Memory B cell (primary cell): ENCODE results near the gene NAA50.

Experiments
- ATAC-seq: fragments of 150-1000 bp; cut with Tn5 transposase; 2 replicates; pipeline ENCODE4 v1.10.0; 2021; ENCODE audit warnings: low read depth, mild to moderate bottlenecking, moderate library complexity
- DNase-seq, 2 donors: peaks; one replicate each; pipeline ENCODE4 v3.0.0; 2022; ENCODE audit warnings: low spot score in 2 of 2
- H3K27ac Mint-ChIP-seq: one replicate; pipeline ENCODE4 v1.8.0; 2022; ENCODE audit warnings: mild to moderate bottlenecking, moderate library complexity, mixed read lengths
- H3K27me3 Mint-ChIP-seq: one replicate; pipeline ENCODE4 v1.8.0; 2022; ENCODE audit warnings: mixed read lengths
- H3K36me3 Mint-ChIP-seq: one replicate; pipeline ENCODE4 v1.8.0; 2022; ENCODE audit warnings: mild to moderate bottlenecking, mixed read lengths
- H3K4me1 Mint-ChIP-seq: one replicate; pipeline ENCODE4 v1.8.0; 2022; ENCODE audit warnings: mixed read lengths
- H3K4me3 Mint-ChIP-seq: one replicate; pipeline ENCODE4 v1.8.0; 2022; ENCODE audit warnings: mild to moderate bottlenecking, moderate library complexity, mixed read lengths
- H3K9me3 Mint-ChIP-seq: one replicate; pipeline ENCODE4 v1.8.0; 2022; ENCODE audit warnings: mixed read lengths

Gene NAA50

GRCh38 chr3:113685956-113686721 lies 59.9 kb downstream of the NAA50 start:
- Mint-ChIP-seq H3K4me1 (peaks cover 10% of the 10 kb centered on the region), H3K27me3 (no peaks in the 10 kb centered on the region), H3K9me3 (peaks cover 8% of the 10 kb centered on the region), H3K4me3 (no peak overlapping the region), H3K36me3 (peaks cover 25% of the 10 kb centered on the region), H3K27ac (no peak overlapping the region)
- DNase-seq: no peak
- no peak for ATAC-seq

GRCh38 chr3:113685124-113685523 lies 60.9 kb downstream of the NAA50 start:
- peaks cover 27% of the 10 kb centered on the region for H3K36me3 Mint-ChIP-seq
- H3K27ac Mint-ChIP-seq: no peak overlapping the region
- DNase-seq (no peak), ATAC-seq (no peak)
- no peaks in the 10 kb centered on the region for H3K27me3 Mint-ChIP-seq
- peaks cover 8% of the 10 kb centered on the region for H3K9me3 Mint-ChIP-seq
- no peak overlapping the region for H3K4me3 Mint-ChIP-seq
- H3K4me1 Mint-ChIP-seq: peaks cover 10% of the 10 kb centered on the region

DNA sequence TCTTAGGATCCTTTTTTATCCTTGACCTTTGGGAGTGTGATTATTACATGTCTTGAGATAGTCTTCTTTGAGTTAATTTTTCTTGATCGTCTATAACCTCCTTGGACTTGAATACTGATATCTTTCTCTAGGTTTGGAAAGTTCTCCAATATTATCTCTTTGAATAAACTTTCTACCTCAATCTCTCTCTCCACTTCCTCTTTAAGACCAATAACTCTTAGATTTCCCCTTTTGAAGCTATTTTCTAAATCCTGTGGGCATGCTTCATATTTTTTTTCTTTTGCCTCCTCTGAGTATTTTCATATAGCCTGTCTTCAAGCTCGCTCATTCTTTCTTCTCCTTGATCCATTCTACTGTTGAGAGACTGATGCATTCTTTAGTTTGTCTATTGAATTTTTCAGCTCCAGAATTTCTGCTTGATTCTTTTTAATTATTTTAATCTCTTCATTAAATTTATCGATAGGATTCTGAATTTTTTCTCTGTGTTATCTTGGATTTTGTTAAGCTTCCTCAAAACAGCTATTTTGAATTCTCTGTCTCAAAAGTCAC lies 61.7 kb downstream of the NAA50 start:
- ATAC-seq (no peak), DNase-seq (no peak)
- Mint-ChIP-seq H3K27me3 (no peaks in the 10 kb centered on the region), H3K4me3 (no peak overlapping the region), H3K36me3 (peaks cover 27% of the 10 kb centered on the region), H3K4me1 (peaks cover 10% of the 10 kb centered on the region), H3K27ac (no peak overlapping the region), H3K9me3 (peaks cover 8% of the 10 kb centered on the region)

DNA sequence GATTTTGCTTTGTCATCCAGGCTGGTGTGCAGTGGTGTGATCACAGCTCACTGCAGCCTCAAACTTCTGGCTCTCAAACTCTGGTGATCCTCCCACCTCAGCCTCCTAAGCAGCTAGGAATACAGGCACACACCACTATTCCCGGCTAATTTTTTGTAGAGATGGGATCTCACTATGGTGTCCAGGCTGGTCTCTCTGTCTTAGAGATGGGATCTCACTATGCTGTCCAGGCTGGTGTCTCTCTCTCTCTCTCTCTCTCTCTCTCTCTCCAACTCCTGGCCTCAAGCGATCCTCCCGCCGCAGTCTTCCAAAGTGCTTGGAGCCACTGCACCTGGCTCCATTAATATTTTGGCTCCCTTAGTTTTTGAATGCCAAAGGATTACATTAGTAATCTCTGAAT lies 67.3 kb downstream of the NAA50 start:
- H3K36me3 Mint-ChIP-seq: peaks cover 33% of the 10 kb centered on the region
- H3K4me1 Mint-ChIP-seq: peaks cover 21% of the 10 kb centered on the region
- H3K27me3 Mint-ChIP-seq: no peaks in the 10 kb centered on the region
- no peak overlapping the region for H3K4me3 Mint-ChIP-seq
- H3K27ac Mint-ChIP-seq: peak overlapping the region; percentile 6
- no peak for ATAC-seq
- peaks cover 5% of the 10 kb centered on the region for H3K9me3 Mint-ChIP-seq
- no peak for DNase-seq

DNA sequence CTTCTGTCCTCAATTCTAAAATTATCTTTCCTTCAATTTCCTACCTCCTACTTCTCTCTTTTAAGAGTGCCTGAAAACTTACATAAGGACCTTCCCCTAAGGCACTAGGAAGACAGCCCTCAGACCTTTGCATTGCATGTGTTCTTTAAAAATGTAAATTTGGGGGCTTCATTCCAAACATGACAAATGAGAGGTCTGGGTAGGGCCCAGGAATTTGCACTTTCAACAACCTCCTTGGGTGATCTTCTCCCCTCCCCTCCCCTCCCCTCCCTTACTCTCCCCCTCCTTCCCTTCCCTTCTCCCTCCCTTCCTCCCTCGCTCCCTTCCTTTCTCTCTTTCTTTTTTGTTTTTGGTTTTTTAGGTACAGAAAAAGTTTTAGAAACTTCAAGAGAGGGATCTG lies 68.3 kb downstream of the NAA50 start:
- H3K9me3 Mint-ChIP-seq: peaks cover 4% of the 10 kb centered on the region
- ATAC-seq: no peak
- H3K27ac Mint-ChIP-seq: peak overlapping the region; percentile 84
- no peak overlapping the region for H3K4me3 Mint-ChIP-seq
- H3K4me1 Mint-ChIP-seq: peaks cover 21% of the 10 kb centered on the region
- no peaks in the 10 kb centered on the region for H3K27me3 Mint-ChIP-seq
- H3K36me3 Mint-ChIP-seq: peaks cover 30% of the 10 kb centered on the region
- DNase-seq: no peak

- H3K4me1 Mint-ChIP-seq: peaks cover 21% of the 10 kb centered on the region
- H3K9me3 Mint-ChIP-seq: peaks cover 4% of the 10 kb centered on the region
- no peak for DNase-seq
- ATAC-seq: peak; percentile 93
- H3K4me3 Mint-ChIP-seq: no peak overlapping the region
- H3K36me3 Mint-ChIP-seq: peaks cover 28% of the 10 kb centered on the region
- H3K27ac Mint-ChIP-seq: peak overlapping the region; percentile 84
- no peaks in the 10 kb centered on the region for H3K27me3 Mint-ChIP-seq
Observed at GRCh38 chr3:113676261-113676660, 69.8 kb downstream of the NAA50 start.

GRCh38 chr3:113673593-113673992 lies 72.5 kb downstream of the NAA50 start:
- no peak for DNase-seq
- Mint-ChIP-seq H3K27me3 (no peaks in the 10 kb centered on the region), H3K4me3 (no peak overlapping the region), H3K4me1 (peaks cover 24% of the 10 kb centered on the region), H3K9me3 (peaks cover 3% of the 10 kb centered on the region), H3K36me3 (peaks cover 31% of the 10 kb centered on the region), H3K27ac (no peak overlapping the region)
- ATAC-seq: peak; percentile 33

GRCh38 chr3:113668015-113668414 lies 78.0 kb downstream of the NAA50 start:
- no peaks in the 10 kb centered on the region for H3K27me3 Mint-ChIP-seq
- H3K36me3 Mint-ChIP-seq: peaks cover 20% of the 10 kb centered on the region
- DNase-seq (no peak), ATAC-seq (no peak)
- peaks cover 18% of the 10 kb centered on the region for H3K4me1 Mint-ChIP-seq
- peak overlapping the region; percentile 69 for H3K4me3 Mint-ChIP-seq
- peak overlapping the region; percentile 71 for H3K27ac Mint-ChIP-seq
- no peaks in the 10 kb centered on the region for H3K9me3 Mint-ChIP-seq
